HK-2 (cell line): ENCODE measurements around the gene IRF7.
A peak's percentile ranks its signal among the peaks of the same experiment; 100 is the strongest.

ENCODE experiments used
- DNase-seq: peaks from one replicate; pipeline ENCODE4 v3.0.0-alpha.2; 2018; ENCODE audit not compliant: unreplicated experiment

IRF7 gene

GRCh38 chr11:620935-621814, 5.4 kb upstream of the IRF7 start:
- DNase-seq, result no peak

- no peak for DNase-seq
These were observed 4.5 kb upstream of the IRF7 start for GRCh38 chr11:620201-620600.

GRCh38 chr11:619628-620050, 3.9 kb upstream of the IRF7 start:
- no peak for DNase-seq

- no peak for DNase-seq
These were observed 3.3 kb upstream of the IRF7 start for GRCh38 chr11:618856-619627.

GRCh38 chr11:617912-618682, 2.3 kb upstream of the IRF7 start:
- no peak for DNase-seq

GRCh38 chr11:617199-617911, 1.6 kb upstream of the IRF7 start:
- no peak for DNase-seq

- no peak for DNase-seq
These were observed 809 bp upstream of the IRF7 start for GRCh38 chr11:616320-617198.

- no peak for DNase-seq
These were observed 887 bp downstream of the IRF7 start for GRCh38 chr11:614623-615503.

- no peak for DNase-seq
These were observed 1.6 kb downstream of the IRF7 start for GRCh38 chr11:614021-614622.

GRCh38 chr11:613369-613968, 2.3 kb downstream of the IRF7 start:
- peak; percentile 72 for DNase-seq

- no peak for DNase-seq
These were observed 2.8 kb downstream of the IRF7 start for GRCh38 chr11:612961-613300.

GRCh38 chr11:612201-612960, 3.4 kb downstream of the IRF7 start:
- DNase-seq, result no peak

GRCh38 chr11:611001-611996, 4.5 kb downstream of the IRF7 start:
- no peak for DNase-seq

- DNase-seq, result no peak
These were observed 5.5 kb downstream of the IRF7 start for GRCh38 chr11:610146-610801.

GRCh38 chr11:609341-609811, 6.4 kb downstream of the IRF7 start:
- no peak for DNase-seq

- DNase-seq, result no peak
These were observed 6.9 kb downstream of the IRF7 start for GRCh38 chr11:608791-609251.
